SK-N-SH (cell line): ENCODE data around the gene STK32C. TPM values are rescaled to one million over a fixed set of nuclear protein-coding genes. Genes with fewer than 3 reads are reported as not detected.

ENCODE experiments used
- CTCF ChIA-PET: fragments of 300-600, 350-600 bp; formaldehyde crosslinking; extraction: SDS; loops from one replicate; lab custom pipeline; 2021; lab: Yijun Ruan, JAX
- POLR2A ChIA-PET: fragments of 350-600 bp; sonication (Branson Sonifier 250); formaldehyde crosslinking; extraction: SDS; loops from one replicate; lab custom pipeline; 2020; ENCODE audit warnings: antibody characterized with exemption, inconsistent platforms; lab: Yijun Ruan, JAX
- DNase-seq: peaks from one replicate; pipeline ENCODE4 v3.0.0; 2012
- H2AFZ ChIP-seq: fragments of 200-600 bp; sonication (generic); 2 replicates; pipeline ENCODE4 v1.8.1; 2016; ENCODE audit warnings: antibody characterized with exemption, mild to moderate bottlenecking, low read depth
- H3F3A ChIP-seq: fragments of 200-600 bp; sonication (generic); replicated peaks from 2 replicates; pipeline ENCODE3; 2016; ENCODE audit warnings: antibody characterized with exemption, mild to moderate bottlenecking; ENCODE audit not compliant: insufficient read depth
- H3K27ac ChIP-seq, 2 experiments: fragments of 200-500 bp in 1 of 2; fragments of 200-600 bp in 1 of 2; sonication (Bioruptor generic) in 1 of 2; sonication (generic), shearing (Covaris generic) in 1 of 2; 2 replicates each; pipeline versions ENCODE4 v1.5.1 to v1.6.1; 2014 to 2016; ENCODE audit warnings: low read depth in 2 of 2, inconsistent platforms in 1 of 2, low read length in 1 of 2, mild to moderate bottlenecking in 1 of 2, mixed read lengths in 1 of 2
- H3K27me3 ChIP-seq: fragments of 200-600 bp; sonication (generic), shearing (Covaris generic); 2 replicates; pipeline ENCODE4 v1.6.1; 2016; ENCODE audit warnings: mixed run types; ENCODE audit not compliant: insufficient read depth
- H3K36me3 ChIP-seq, 2 experiments: fragments of 200-500 bp in 1 of 2; fragments of 200-600 bp in 1 of 2; sonication (Bioruptor generic) in 1 of 2; sonication (generic) in 1 of 2; replicated peaks in 1 of 2; 2 replicates each; pipeline versions ENCODE3 to v1.5.1; 2014 to 2016; ENCODE audit warnings: low read length in 1 of 2, mild to moderate bottlenecking in 1 of 2; ENCODE audit not compliant: insufficient read depth in 2 of 2, control insufficient read depth in 1 of 2
- H3K4me1 ChIP-seq, 2 experiments: fragments of 200-500 bp in 1 of 2; fragments of 200-600 bp in 1 of 2; sonication (Bioruptor generic) in 1 of 2; sonication (generic), shearing (Covaris generic) in 1 of 2; 2 replicates each; pipeline versions ENCODE4 v1.5.1 to v1.6.1; 2014 to 2016; ENCODE audit warnings: low read depth in 1 of 2, low read length in 1 of 2, mixed run types in 1 of 2; ENCODE audit not compliant: insufficient read depth in 2 of 2, control insufficient read depth in 1 of 2
- H3K4me2 ChIP-seq: fragments of 200-600 bp; sonication (generic), shearing (Covaris generic); 2 replicates; pipeline ENCODE4 v1.6.1; 2017; ENCODE audit warnings: mixed run types
- H3K4me3 ChIP-seq, 2 experiments: fragments of 200-500 bp in 1 of 2; fragments of 200-600 bp in 1 of 2; sonication (Bioruptor generic) in 1 of 2; sonication (generic), shearing (Covaris generic) in 1 of 2; 2 replicates each; pipeline versions ENCODE4 v1.5.1 to v1.8.1; 2014 to 2016; ENCODE audit warnings: low read depth in 2 of 2, inconsistent platforms in 1 of 2, low read length in 1 of 2, mild to moderate bottlenecking in 1 of 2, mixed read lengths in 1 of 2, moderate library complexity in 1 of 2
- H3K79me2 ChIP-seq: fragments of 200-600 bp; sonication (generic); 2 replicates; pipeline ENCODE4 v1.8.1; 2017; ENCODE audit warnings: mild to moderate bottlenecking; ENCODE audit not compliant: insufficient read depth
- H3K9ac ChIP-seq: fragments of 200-600 bp; sonication (generic); 2 replicates; pipeline ENCODE4 v1.6.1; 2017; ENCODE audit warnings: mixed run types
- H3K9me2 ChIP-seq: fragments of 200-600 bp; sonication (generic); 2 replicates; pipeline ENCODE4 v1.6.1; 2017; ENCODE audit warnings: mixed run types
- H3K9me3 ChIP-seq: fragments of 200-600 bp; sonication (generic); 2 replicates; pipeline ENCODE4 v1.6.1; 2017; ENCODE audit warnings: mixed run types, mild to moderate bottlenecking, moderate library complexity
- H4K20me1 ChIP-seq: fragments of 200-600 bp; sonication (generic); 2 replicates; pipeline ENCODE4 v1.6.1; 2017; ENCODE audit warnings: mild to moderate bottlenecking, mixed run types; ENCODE audit not compliant: insufficient read depth
- CHD2 ChIP-seq: fragments of 150-350 bp; IDR thresholded peaks from 2 replicates; pipeline ENCODE4 v1.6.1; 2018; ENCODE audit warnings: low read length; ENCODE audit not compliant: partially characterized antibody
- FOXJ3 ChIP-seq: sonication (generic); formaldehyde crosslinking; IDR thresholded peaks from 2 replicates; pipeline ENCODE4 v1.5.1; 2020; ENCODE audit warnings: mild to moderate bottlenecking, missing genetic modification reagents
- FOXM1 ChIP-seq: IDR thresholded peaks from 2 replicates; pipeline ENCODE4 v1.4.0; 2012; ENCODE audit warnings: low read depth, mild to moderate bottlenecking
- GABPA ChIP-seq: IDR thresholded peaks from 2 replicates; pipeline ENCODE4 v1.4.0; 2012; ENCODE audit warnings: low read depth, mild to moderate bottlenecking
- GATA2 ChIP-seq: sonication (generic); formaldehyde crosslinking; IDR thresholded peaks from 2 replicates; pipeline ENCODE4 v1.5.0; 2020; ENCODE audit warnings: mild to moderate bottlenecking, missing genetic modification reagents
- IRF3 ChIP-seq: fragments of 150-350 bp; IDR thresholded peaks from 2 replicates; pipeline ENCODE4 v1.6.1; 2016; ENCODE audit warnings: mild to moderate bottlenecking, low read depth, low read length
- POLR2AphosphoS5 ChIP-seq: IDR thresholded peaks from 2 replicates; pipeline ENCODE4 v1.6.1; 2012; ENCODE audit warnings: low read depth, low read length
- RAD21 ChIP-seq: IDR thresholded peaks from 2 replicates; pipeline ENCODE4 v1.6.1; 2012; ENCODE audit warnings: mild to moderate bottlenecking, low read length
- RCOR1 ChIP-seq: fragments of 150-350 bp; IDR thresholded peaks from 2 replicates; pipeline ENCODE4 v1.6.1; 2017; ENCODE audit warnings: antibody characterized with exemption, low read length
- RFX5 ChIP-seq: IDR thresholded peaks from 2 replicates; pipeline ENCODE4 v1.6.1; 2012; ENCODE audit warnings: mild to moderate bottlenecking, improper control_type of control experiment, low read length
- RXRA ChIP-seq: IDR thresholded peaks from 2 replicates; pipeline ENCODE4 v1.4.0; 2012; ENCODE audit warnings: low read depth, mild to moderate bottlenecking, borderline replicate concordance
- SMC3 ChIP-seq: IDR thresholded peaks from 2 replicates; pipeline ENCODE4 v1.6.1; 2012; ENCODE audit warnings: low read depth, low read length, improper control_type of control experiment
- TAF1 ChIP-seq: IDR thresholded peaks from 2 replicates; pipeline ENCODE4 v1.6.1; 2012; ENCODE audit warnings: low read depth, mild to moderate bottlenecking, low read length, moderate library complexity, borderline replicate concordance
- USF1 ChIP-seq: IDR thresholded peaks from 2 replicates; pipeline ENCODE4 v1.4.0; 2012; ENCODE audit warnings: low read depth, borderline replicate concordance
- YY1 ChIP-seq: IDR thresholded peaks from 2 replicates; pipeline ENCODE4 v1.4.0; 2012; ENCODE audit warnings: low read depth, mild to moderate bottlenecking
- ZBTB33 ChIP-seq: IDR thresholded peaks from 2 replicates; pipeline ENCODE4 v1.4.0; 2012; ENCODE audit warnings: low read depth, borderline replicate concordance
- WGBS: methylation state at CpG from one replicate; pipeline ENCODE4 v1.1.6; 2017; ENCODE audit warnings: low lambda C conversion rate; 5-methylcytosine and 5-hydroxymethylcytosine counted together
- polyA plus RNA-seq, 3 experiments: library from polyadenylated mRNA; depleted of rRNA; stranded (reverse); fragments of >200 nt; gene quantifications; 2 replicates each; pipeline ENCODE4 v1.2.3, GENCODE V29; 2012

Gene STK32C
- polyA plus RNA-seq, 1 of the 3 experiments (the other 2 are of a cell fraction) = 27.8 TPM

- 71% methylated on average over 5 of the region's 6 CpGs for WGBS
- CTCF ChIA-PET = no interaction called here
- H3K27ac ChIP-seq = no peak overlapping the region
Observed at GRCh38 chr10:132290631-132291030, 17.1 kb downstream of the STK32C start.

GRCh38 chr10:132289439-132289838, 18.3 kb downstream of the STK32C start:
- CTCF ChIA-PET = no interaction called here
- WGBS = 94% methylated on average over 2 of the region's 2 CpGs

More at GRCh38 chr10:132290631-132291030, 17.1 kb downstream of the STK32C start:
- H3K4me3 ChIP-seq = no peak overlapping the region
- no peak overlapping the region for H2AFZ ChIP-seq
- H4K20me1 ChIP-seq = no peaks in the 10 kb centered on the region
- no peaks in the 10 kb centered on the region for H3F3A ChIP-seq
- H3K4me2 ChIP-seq = no peak overlapping the region
- H3K4me1 ChIP-seq = peaks cover 0 to 43% of the 10 kb centered on the region in 2 experiments; a peak in 2 of 4 replicates
- no peak overlapping the region for H3K9ac ChIP-seq
- H3K79me2 ChIP-seq = no peaks in the 10 kb centered on the region
- no peak for DNase-seq
- POLR2A ChIA-PET = no interaction called here
- no peaks in the 10 kb centered on the region for H3K27me3 ChIP-seq
- no peaks in the 10 kb centered on the region for H3K9me3 ChIP-seq
- no peaks in the 10 kb centered on the region for H3K9me2 ChIP-seq
- TF ChIP-seq GATA2 = no peak
- no peak for TF ChIP-seq CHD2
- no peak for TF ChIP-seq ZBTB33
- TF ChIP-seq FOXJ3 (CRISPR knock-in tag) = no peak
- no peak for TF ChIP-seq RCOR1
- no peak for TF ChIP-seq TAF1
- no peaks in the 10 kb centered on the region for H3K36me3 ChIP-seq

More at GRCh38 chr10:132289439-132289838, 18.3 kb downstream of the STK32C start:
- Histone ChIP-seq H3K36me3 (no peaks in the 10 kb centered on the region), H3K4me3 (no peak overlapping the region), H2AFZ (no peak overlapping the region), H3K9me2 (no peaks in the 10 kb centered on the region), H3K9ac (no peak overlapping the region), H3K4me1 (peaks cover 0 to 34% of the 10 kb centered on the region in 2 experiments; a peak in 2 of 4 replicates), H4K20me1 (no peaks in the 10 kb centered on the region), H3K9me3 (no peaks in the 10 kb centered on the region), H3F3A (no peaks in the 10 kb centered on the region), H3K27me3 (no peaks in the 10 kb centered on the region), H3K4me2 (no peak overlapping the region)
- no peak for DNase-seq
- TF ChIP-seq RCOR1 (no peak), GABPA (no peak), RFX5 (no peak), RXRA (no peak), SMC3 (no peak), RAD21 (no peak), ZBTB33 (no peak), TAF1 (no peak), POLR2AphosphoS5 (no peak), USF1 (no peak), YY1 (no peak), FOXM1 (no peak), IRF3 (no peak)
- TF ChIP-seq, all 33 proteins: peak for 0
- POLR2A ChIA-PET = no interaction called here
- no peak overlapping the region for H3K27ac ChIP-seq
- H3K79me2 ChIP-seq = no peaks in the 10 kb centered on the region
